Esophagus muscularis mucosa (tissue), 3 donors: ENCODE measurements around the gene SLC39A3.

Experiments
- CTCF ChIP-seq, 3 experiments: fragments of 200-600 bp in 2 of 3; fragments of 450-650 bp in 1 of 3; sonication (generic) in 2 of 3; IDR thresholded peaks; one replicate each; pipeline ENCODE4 v1.5.1; 2017 to 2019; ENCODE audit warnings: antibody characterized with exemption in 3 of 3, mild to moderate bottlenecking in 2 of 3, moderate library complexity in 1 of 3
- EP300 ChIP-seq: sonication (generic); formaldehyde crosslinking; IDR thresholded peaks from one replicate; pipeline ENCODE4 v1.6.1; 2017; ENCODE audit warnings: antibody characterized with exemption

- TF ChIP-seq CTCF (IDR thresholded peaks at IDR 0.05) (no peak), EP300 (no peak)
Observed at GRCh38 chr19:2715470-2716274, 24.1 kb downstream of the SLC39A3 start.
